Mucosa of descending colon (tissue), 3 donors: ENCODE data around the gene CIB4. TPM values are rescaled to one million over a fixed set of nuclear protein-coding genes. Genes with fewer than 3 reads are reported as not detected.
"Not testable (repeated sequence)": the region's sequence is repeated elsewhere in the genome, so short reads cannot be mapped to it uniquely, and the experiment has no call there.

Experiments used
- ATAC-seq: fragments of 200-7000 bp; cut with Tn5 transposase; one replicate; pipeline ENCODE4 v1.9.1; 2020; ENCODE audit warnings: mild to moderate bottlenecking, moderate library complexity
- DNase-seq, 3 donors: peaks; one replicate each; pipeline ENCODE4 v3.0.0-alpha.2; 2020
- H3K36me3 ChIP-seq: fragments of 200-600 bp; one replicate; pipeline ENCODE4 v1.8.0; 2021; ENCODE audit warnings: low read depth, mild to moderate bottlenecking
- H3K4me1 ChIP-seq: fragments of 200-600 bp; one replicate; pipeline ENCODE4 v1.8.0; 2021; ENCODE audit warnings: low read depth, mild to moderate bottlenecking
- H3K4me3 ChIP-seq: fragments of 200-600 bp; one replicate; pipeline ENCODE4 v1.8.0; 2021; ENCODE audit warnings: mild to moderate bottlenecking
- H3K9me3 ChIP-seq: fragments of 200-600 bp; one replicate; pipeline ENCODE4 v1.8.0; 2021; ENCODE audit warnings: mild to moderate bottlenecking
- intact Hi-C, 2 donors: fragments of 100-400 bp; cut with DNase I in 1 of 2; cut with micrococcal nuclease in 1 of 2; formaldehyde crosslinking; loops; one replicate each; pipeline versions ENCODE4 v1.11.0 to v1.11.1; 2022; cut with DNase I, micrococcal nuclease
- total RNA-seq, 3 donors: library from RNA; stranded (reverse); fragmentation: NEBNext Ultra II Directional in 2 of 3; extraction: Animal tissue kit (Norgen Biotek cat#: 25700) in 2 of 3; gene quantifications; one replicate each; pipeline versions ENCODE4 v1.2.1 to v1.2.4, GENCODE V29; 2021 to 2023
- TF ChIP-seq, protein P1 (sequence below): fragments of 200-600 bp; IDR thresholded peaks from one replicate; pipeline ENCODE4 v1.8.0; 2022; ENCODE audit warnings: antibody characterized with exemption, mild to moderate bottlenecking
- donor health status: DM: no; HTN: no; CAD: no; lungs with moderate emphysema.
- donor health status: DM: no; HTN: no; CAD: no.
- donor health status: DM: no; HTN: yes; CAD: no.

CIB4 gene
- total RNA-seq, 3 donors from 2014 or later = 0.60 TPM; not detected in 2

DNA sequence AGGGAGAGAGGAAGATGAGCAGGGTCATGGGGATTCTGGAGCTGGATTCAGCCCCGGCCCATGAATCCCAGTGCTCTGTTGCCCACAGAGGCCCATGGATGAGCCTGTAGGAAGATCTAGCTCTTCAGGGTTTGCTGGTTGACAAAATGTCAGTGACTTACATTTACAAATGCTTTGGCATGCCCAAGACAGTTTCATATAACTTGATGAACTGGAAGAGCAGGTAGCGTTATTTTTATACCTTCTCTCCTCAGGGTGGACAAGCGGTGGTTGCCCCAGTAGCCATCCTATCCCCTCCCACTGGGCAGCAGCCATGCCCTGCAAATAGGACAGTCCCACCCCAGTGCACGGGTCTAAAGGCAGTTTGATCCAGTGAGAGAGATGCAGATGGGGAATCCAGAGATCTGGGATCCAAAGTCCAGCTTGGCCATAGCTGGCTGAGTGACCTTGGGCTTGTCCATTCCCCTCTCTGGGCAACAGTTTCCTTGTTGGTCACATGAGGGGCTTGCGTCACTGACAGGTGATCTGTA lies 29.8 kb upstream of the CIB4 start:
- H3K9me3 ChIP-seq = no peaks in the 10 kb centered on the region
- intact Hi-C loops = no loop called here
- DNase-seq (no peak), ATAC-seq (no peak)
- H3K4me1 ChIP-seq = no peaks in the 10 kb centered on the region
- TF ChIP-seq, protein P1, sequence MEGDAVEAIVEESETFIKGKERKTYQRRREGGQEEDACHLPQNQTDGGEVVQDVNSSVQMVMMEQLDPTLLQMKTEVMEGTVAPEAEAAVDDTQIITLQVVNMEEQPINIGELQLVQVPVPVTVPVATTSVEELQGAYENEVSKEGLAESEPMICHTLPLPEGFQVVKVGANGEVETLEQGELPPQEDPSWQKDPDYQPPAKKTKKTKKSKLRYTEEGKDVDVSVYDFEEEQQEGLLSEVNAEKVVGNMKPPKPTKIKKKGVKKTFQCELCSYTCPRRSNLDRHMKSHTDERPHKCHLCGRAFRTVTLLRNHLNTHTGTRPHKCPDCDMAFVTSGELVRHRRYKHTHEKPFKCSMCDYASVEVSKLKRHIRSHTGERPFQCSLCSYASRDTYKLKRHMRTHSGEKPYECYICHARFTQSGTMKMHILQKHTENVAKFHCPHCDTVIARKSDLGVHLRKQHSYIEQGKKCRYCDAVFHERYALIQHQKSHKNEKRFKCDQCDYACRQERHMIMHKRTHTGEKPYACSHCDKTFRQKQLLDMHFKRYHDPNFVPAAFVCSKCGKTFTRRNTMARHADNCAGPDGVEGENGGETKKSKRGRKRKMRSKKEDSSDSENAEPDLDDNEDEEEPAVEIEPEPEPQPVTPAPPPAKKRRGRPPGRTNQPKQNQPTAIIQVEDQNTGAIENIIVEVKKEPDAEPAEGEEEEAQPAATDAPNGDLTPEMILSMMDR = no peak
- H3K4me3 ChIP-seq = no peak overlapping the region
- no peaks in the 10 kb centered on the region for H3K36me3 ChIP-seq

DNA sequence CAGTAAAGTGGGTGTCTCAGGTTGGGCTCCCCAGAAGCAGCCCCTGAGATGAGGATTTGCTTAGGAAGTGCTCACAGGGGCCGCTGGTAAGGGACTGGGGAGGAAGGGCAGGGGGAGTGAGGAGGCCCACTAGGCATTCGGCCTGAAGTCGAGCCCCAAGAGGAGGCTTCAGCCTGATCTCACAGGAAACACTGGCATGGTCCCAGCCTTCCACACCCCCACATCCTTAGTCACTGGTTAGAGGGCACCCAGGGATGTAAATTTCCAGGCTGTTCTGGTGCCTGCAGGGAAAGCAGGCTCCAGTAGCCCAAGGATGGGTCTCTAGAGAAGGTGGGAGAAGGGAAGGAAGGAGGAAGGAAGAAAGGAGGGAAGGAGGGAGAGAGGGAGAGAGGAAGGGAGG lies 29.0 kb upstream of the CIB4 start:
- DNase-seq = no peak
- ATAC-seq = no peak
- Histone ChIP-seq H3K36me3 (no peaks in the 10 kb centered on the region), H3K4me1 (no peaks in the 10 kb centered on the region), H3K9me3 (no peaks in the 10 kb centered on the region), H3K4me3 (no peak overlapping the region)
- intact Hi-C loops = no loop called here
- TF ChIP-seq, protein P1 = no peak

DNA sequence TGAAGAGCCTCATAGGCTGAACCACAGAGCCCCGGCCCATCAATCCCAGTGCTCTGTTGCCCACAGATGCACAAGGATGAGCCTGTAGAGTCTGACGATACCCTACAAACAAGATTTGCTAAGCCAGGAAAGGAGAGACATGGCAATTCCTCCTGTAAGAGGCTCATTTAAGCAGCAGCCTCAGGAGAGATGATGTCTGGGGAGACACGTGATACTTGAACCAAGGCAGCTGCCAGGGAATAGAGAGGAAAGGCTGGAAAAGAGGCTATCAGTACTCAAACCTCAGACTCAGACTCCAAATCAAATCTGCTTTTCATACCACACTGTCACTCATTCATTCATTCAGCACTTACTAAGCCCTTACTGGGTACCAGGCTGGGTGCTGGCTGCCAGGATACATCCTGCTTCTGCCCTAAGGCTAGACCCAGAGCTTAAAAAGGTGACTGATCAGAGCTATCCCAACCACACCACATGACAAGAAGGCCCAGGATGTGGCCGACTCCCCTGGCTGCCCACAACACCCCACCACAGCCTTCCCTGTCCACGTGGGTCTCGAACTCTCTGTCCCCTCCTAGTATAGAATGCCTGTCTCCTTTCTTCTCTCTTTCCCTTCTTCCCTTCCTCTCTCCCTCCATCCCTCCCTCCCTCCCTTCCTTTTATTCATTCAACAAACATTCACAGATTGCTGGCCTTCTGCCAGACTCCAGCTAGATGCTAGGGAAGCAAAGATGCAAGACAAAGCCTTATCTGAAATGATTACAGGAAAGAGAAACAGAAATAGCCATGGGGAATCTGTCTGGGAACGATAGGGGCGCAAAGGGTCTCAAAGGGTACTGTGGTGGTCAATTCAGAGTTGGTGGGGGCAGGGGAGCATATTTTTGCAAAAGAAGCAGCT lies 27.9 kb upstream of the CIB4 start:
- Histone ChIP-seq H3K4me1 (no peaks in the 10 kb centered on the region), H3K9me3 (no peaks in the 10 kb centered on the region), H3K4me3 (no peak overlapping the region), H3K36me3 (no peaks in the 10 kb centered on the region)
- no peak for ATAC-seq
- TF ChIP-seq, protein P1 = no peak
- intact Hi-C loops = no loop called here
- DNase-seq = no peak

GRCh38 chr2:26668041-26668440 lies 26.9 kb upstream of the CIB4 start:
- H3K4me3 ChIP-seq = no peak overlapping the region
- H3K9me3 ChIP-seq = no peaks in the 10 kb centered on the region
- TF ChIP-seq, protein P1 = no peak
- no peak for DNase-seq
- intact Hi-C loops = no loop called here
- H3K36me3 ChIP-seq = no peaks in the 10 kb centered on the region
- H3K4me1 ChIP-seq = no peaks in the 10 kb centered on the region
- no peak for ATAC-seq

DNA sequence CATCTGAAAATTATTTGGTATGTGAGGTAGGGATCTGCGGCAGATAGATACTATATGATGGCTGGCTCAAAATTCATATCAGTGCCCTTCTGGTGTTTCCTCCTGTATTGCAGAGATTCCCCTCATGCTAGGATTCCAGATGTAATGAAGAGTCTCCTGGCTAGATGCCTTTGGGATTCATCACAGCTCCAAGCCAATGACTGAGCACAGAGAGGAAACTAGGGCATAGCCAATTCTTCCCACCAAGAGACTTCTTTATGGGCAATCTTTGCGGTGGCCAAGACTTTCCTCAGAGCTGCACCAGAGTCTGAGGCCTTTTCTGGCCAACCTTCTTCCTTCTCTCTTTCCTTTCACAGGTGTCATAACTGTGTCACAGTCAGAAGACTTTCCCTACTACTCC lies 25.5 kb upstream of the CIB4 start:
- Histone ChIP-seq H3K9me3 (no peaks in the 10 kb centered on the region), H3K4me3 (no peak overlapping the region), H3K4me1 (no peaks in the 10 kb centered on the region), H3K36me3 (no peaks in the 10 kb centered on the region)
- DNase-seq (no peak), ATAC-seq (no peak)
- intact Hi-C loops = no loop called here
- TF ChIP-seq, protein P1 = no peak

- H3K9me3 ChIP-seq, ATAC-seq, intact Hi-C loops, H3K4me3 ChIP-seq, H3K36me3 ChIP-seq, DNase-seq, H3K4me1 ChIP-seq: not testable (repeated sequence)
Observed at GRCh38 chr2:26665296-26665695, 24.1 kb upstream of the CIB4 start.
